ENCODE results near the gene ABCA1. TPM values are rescaled to one million over a fixed set of nuclear protein-coding genes. Genes with fewer than 3 reads are reported as not detected.

Gene ABCA1
- total RNA-seq, 2 experiments from 2014 or later = 8.0 to 14.0 TPM

GRCh38 chr9:104882566-104882965 is 45.4 kb downstream of the ABCA1 start:
- Histone ChIP-seq H4K20me1 (ENCODE audit: insufficient read depth, low read length) (no peaks in the 10 kb centered on the region), H3K36me3 (ENCODE audit: insufficient read depth, low read length) (peaks cover 75% of the 10 kb centered on the region), H3K27ac (ENCODE audit: low read depth, low read length, poor library complexity, severe bottlenecking) (no peak overlapping the region), H3K4me1 (ENCODE audit: insufficient read depth, low read length, poor library complexity, severe bottlenecking) (no peaks in the 10 kb centered on the region), H3K4me2 (ENCODE audit: low read length) (no peak overlapping the region), H3K9me3 (ENCODE audit: low read length) (no peaks in the 10 kb centered on the region), H2AFZ (ENCODE audit: low read length) (no peak overlapping the region), H3K4me3 (ENCODE audit: low read depth, low read length, poor library complexity, severe bottlenecking) (no peak overlapping the region), H3K9me2 (ENCODE audit: insufficient read depth, low read length) (no peaks in the 10 kb centered on the region), H3K79me2 (ENCODE audit: insufficient read depth, low read depth, low read length) (no peaks in the 10 kb centered on the region)
- POLR2A ChIA-PET = interaction anchor here (0.7 to 1.0 kb wide), 2 partner anchors 10 to 99 kb away, joined by 3 read pairs; no protein-coding TSS in a partner anchor
- TF ChIP-seq EZH2phosphoT487 (IDR thresholded peaks at IDR 0.05; ENCODE audit: borderline replicate concordance, low read depth, low read length) (no peak), CTCF (conservative IDR thresholded peaks at IDR 0.05; ENCODE audit: low read length) (no peak)
- intact Hi-C loops (cut with micrococcal nuclease; ENCODE audit: unreplicated experiment) = no loop called here
- DNase-seq (ENCODE audit: low spot score) = no peak
- CTCF ChIA-PET (ENCODE audit: unreplicated experiment) = no interaction called here
- no TSS peak for BruUV-seq (replicated peaks)

- DNase-seq (ENCODE audit: low spot score) = no peak
- Histone ChIP-seq H2AFZ (ENCODE audit: low read length) (no peak overlapping the region), H3K4me2 (ENCODE audit: low read length) (no peak overlapping the region), H4K20me1 (ENCODE audit: insufficient read depth, low read length) (no peaks in the 10 kb centered on the region), H3K9me3 (ENCODE audit: low read length) (no peaks in the 10 kb centered on the region), H3K27ac (ENCODE audit: low read depth, low read length, poor library complexity, severe bottlenecking) (no peak overlapping the region), H3K36me3 (ENCODE audit: insufficient read depth, low read length) (peaks cover 75% of the 10 kb centered on the region), H3K79me2 (ENCODE audit: insufficient read depth, low read depth, low read length) (no peaks in the 10 kb centered on the region), H3K9me2 (ENCODE audit: insufficient read depth, low read length) (no peaks in the 10 kb centered on the region), H3K4me1 (ENCODE audit: insufficient read depth, low read length, poor library complexity, severe bottlenecking) (no peaks in the 10 kb centered on the region), H3K4me3 (ENCODE audit: low read depth, low read length, poor library complexity, severe bottlenecking) (no peak overlapping the region)
- intact Hi-C loops (cut with micrococcal nuclease; ENCODE audit: unreplicated experiment) = no loop called here
- ChIA-PET CTCF (ENCODE audit: unreplicated experiment) (no interaction called here), POLR2A (interaction anchor here (0.6 kb wide), 1 partner anchor 11 kb away, joined by 7 read pairs; no protein-coding TSS in a partner anchor)
- no peak for TF ChIP-seq EZH2phosphoT487 (IDR thresholded peaks at IDR 0.05; ENCODE audit: borderline replicate concordance, low read depth, low read length)
- no peak for TF ChIP-seq CTCF (conservative IDR thresholded peaks at IDR 0.05; ENCODE audit: low read length)
- no TSS peak for BruUV-seq (replicated peaks)
Observed at GRCh38 chr9:104882086-104882485, 45.9 kb downstream of the ABCA1 start.

GRCh38 chr9:104879555-104880309 is 48.2 kb downstream of the ABCA1 start:
- H3K4me1 ChIP-seq (ENCODE audit: insufficient read depth, low read length, poor library complexity, severe bottlenecking) = no peaks in the 10 kb centered on the region
- intact Hi-C loops (cut with micrococcal nuclease; ENCODE audit: unreplicated experiment) = no loop called here
- no peaks in the 10 kb centered on the region for H4K20me1 ChIP-seq (ENCODE audit: insufficient read depth, low read length)
- H3K79me2 ChIP-seq (ENCODE audit: insufficient read depth, low read depth, low read length) = no peaks in the 10 kb centered on the region
- no peak for DNase-seq (ENCODE audit: low spot score)
- no peak overlapping the region for H2AFZ ChIP-seq (ENCODE audit: low read length)
- H3K27ac ChIP-seq (ENCODE audit: low read depth, low read length, poor library complexity, severe bottlenecking) = no peak overlapping the region
- no peak overlapping the region for H3K4me2 ChIP-seq (ENCODE audit: low read length)
- POLR2A ChIA-PET = interaction anchor here (0.7 to 1.6 kb wide), 4 partner anchors 13 to 351 kb away, joined by 3 to 5 read pairs (median 4); no protein-coding TSS in a partner anchor
- CTCF ChIA-PET (ENCODE audit: unreplicated experiment) = interaction anchor here (1.5 kb wide), 1 partner anchor 13 kb away, joined by 3 read pairs; no protein-coding TSS in a partner anchor
- TF ChIP-seq CTCF (conservative IDR thresholded peaks at IDR 0.05; ENCODE audit: low read length) (no peak), EZH2phosphoT487 (IDR thresholded peaks at IDR 0.05; ENCODE audit: borderline replicate concordance, low read depth, low read length) (no peak)
- no peak overlapping the region for H3K4me3 ChIP-seq (ENCODE audit: low read depth, low read length, poor library complexity, severe bottlenecking)
- no peaks in the 10 kb centered on the region for H3K9me3 ChIP-seq (ENCODE audit: low read length)
- no TSS peak for BruUV-seq (replicated peaks)
- peaks cover 73% of the 10 kb centered on the region for H3K36me3 ChIP-seq (ENCODE audit: insufficient read depth, low read length)
- H3K9me2 ChIP-seq (ENCODE audit: insufficient read depth, low read length) = no peaks in the 10 kb centered on the region
